GM19324 (cell line): ENCODE data around the gene SUCNR1.
"Not testable (repeated sequence)": the region's sequence is repeated elsewhere in the genome, so short reads cannot be mapped to it uniquely, and the experiment has no call there.

Experiments
- ATAC-seq: cut with Tn5 transposase; IDR thresholded peaks from one replicate; pipeline ENCODE4 v1.9.1; 2021; ENCODE audit warnings: mild to moderate bottlenecking, moderate library complexity; ENCODE audit not compliant: unreplicated experiment, low FRiP score

SUCNR1 gene

DNA sequence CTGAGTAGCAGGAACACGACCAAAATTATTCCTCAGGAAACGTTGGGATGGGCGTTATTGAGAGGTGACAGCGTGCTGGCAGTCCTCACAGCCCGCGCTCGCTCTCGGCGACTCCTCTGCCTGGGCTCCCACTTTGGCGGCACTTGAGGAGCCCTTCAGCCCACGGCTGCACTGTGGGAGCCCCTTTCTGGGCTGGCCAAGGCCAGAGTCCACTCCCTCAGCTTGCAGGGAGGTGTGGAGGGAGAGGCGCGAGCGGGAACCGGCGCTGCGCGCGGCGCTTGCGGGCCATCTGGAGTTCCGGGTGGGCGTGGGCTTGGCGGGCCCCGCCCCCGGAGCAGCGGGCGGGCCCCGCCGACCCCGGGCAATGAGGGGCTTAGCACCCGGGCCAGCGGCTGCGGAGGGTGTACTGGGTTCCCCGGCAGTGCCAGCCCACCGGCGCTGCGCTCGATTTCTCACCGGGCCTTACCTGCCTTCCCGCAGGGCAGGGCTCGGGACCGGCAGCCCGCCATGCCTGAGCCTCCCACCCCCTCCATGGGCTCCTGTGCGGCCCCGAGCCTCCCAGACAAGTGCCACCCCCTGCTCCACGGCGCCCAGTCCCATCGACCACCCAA lies 54.6 kb downstream of the SUCNR1 start:
- ATAC-seq: not testable (repeated sequence)

DNA sequence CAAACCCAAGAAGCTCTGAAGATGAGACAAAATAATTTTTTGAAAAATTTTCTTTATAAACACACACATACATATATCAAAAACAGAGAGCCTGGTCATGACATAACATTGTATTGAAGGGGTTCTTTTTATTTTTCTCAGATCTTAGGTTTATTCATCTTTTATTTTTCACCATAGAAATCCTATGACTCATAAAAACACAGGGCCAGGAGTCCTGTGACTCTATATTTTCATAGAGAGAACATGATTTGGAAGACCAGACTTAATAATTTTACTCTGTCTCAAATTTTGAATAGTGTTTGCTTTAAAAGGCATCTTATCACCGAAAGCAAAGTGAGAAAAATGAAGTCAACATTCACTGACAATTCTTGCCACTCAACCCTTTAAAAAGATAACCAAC lies 57.7 kb downstream of the SUCNR1 start:
- ATAC-seq: no peak

DNA sequence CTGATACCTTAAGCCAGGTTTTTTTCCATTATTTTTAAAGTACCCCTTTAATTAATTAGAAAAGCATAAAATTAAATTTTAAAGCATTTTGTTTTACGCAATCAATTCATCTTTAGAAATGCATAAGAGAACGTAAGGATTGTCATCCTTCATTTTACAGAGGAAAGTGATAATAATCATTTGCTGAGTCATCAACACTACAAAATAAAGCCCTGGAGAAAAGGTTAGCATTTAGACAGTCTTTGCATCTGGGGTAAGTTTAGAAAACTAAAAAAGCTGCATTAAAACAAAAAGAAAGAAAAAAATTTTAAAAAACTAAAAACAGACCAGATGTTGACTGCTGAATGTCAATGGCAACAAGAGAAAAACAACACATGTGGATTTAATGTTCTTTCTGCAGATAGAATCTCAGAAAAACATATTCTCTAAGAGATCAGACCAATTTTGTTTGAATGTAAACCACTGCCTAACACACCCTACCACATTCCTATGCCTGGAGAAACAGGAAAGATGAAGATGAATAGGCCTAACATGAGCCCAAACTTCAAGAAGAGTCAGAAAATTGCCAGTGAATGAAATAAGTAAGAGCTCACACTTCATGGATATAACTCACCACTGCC lies 59.9 kb downstream of the SUCNR1 start:
- ATAC-seq: no peak
